ENCODE data around the gene CTNNA2.

DNA sequence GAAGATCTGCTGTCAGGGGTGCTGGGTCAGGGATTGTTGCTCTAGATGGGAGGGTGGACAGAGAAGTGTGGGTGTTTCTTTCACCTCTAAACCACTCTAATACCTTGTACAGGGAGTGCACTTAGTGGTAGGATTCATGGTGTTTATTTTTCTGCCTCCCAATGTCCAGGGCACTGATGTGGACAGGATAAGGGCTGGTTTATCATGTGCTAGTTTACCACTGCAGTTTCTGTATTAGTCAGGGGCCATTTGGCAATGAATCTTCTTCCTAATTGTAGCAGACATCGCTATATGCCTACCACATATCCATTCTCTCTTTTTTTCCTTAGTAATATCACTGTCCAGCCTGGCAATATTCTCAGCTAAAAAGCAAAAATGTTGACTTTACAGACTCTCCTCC, 842.0 kb downstream of the CTNNA2 start:
- TF ChIP-seq POLR2AphosphoS5 (IDR thresholded peaks at IDR 0.05; ENCODE audit: low read depth, low read length) (no peak), NRF1 (IDR thresholded peaks at IDR 0.05; ENCODE audit: low read depth, low read length) (no peak), PHF8 (conservative IDR thresholded peaks at IDR 0.05; ENCODE audit: low read depth, low read length) (no peak), ATF3 (IDR thresholded peaks at IDR 0.05; ENCODE audit: insufficient read depth, low read depth, low read length) (no peak)

Data from H1 (cell line).